ENCODE data around the gene GNAI2. TPM values are rescaled to one million over a fixed set of nuclear protein-coding genes. Genes with fewer than 3 reads are reported as not detected.

Gene GNAI2
- total RNA-seq, 1 experiment from 2014 or later: 214 TPM

DNA sequence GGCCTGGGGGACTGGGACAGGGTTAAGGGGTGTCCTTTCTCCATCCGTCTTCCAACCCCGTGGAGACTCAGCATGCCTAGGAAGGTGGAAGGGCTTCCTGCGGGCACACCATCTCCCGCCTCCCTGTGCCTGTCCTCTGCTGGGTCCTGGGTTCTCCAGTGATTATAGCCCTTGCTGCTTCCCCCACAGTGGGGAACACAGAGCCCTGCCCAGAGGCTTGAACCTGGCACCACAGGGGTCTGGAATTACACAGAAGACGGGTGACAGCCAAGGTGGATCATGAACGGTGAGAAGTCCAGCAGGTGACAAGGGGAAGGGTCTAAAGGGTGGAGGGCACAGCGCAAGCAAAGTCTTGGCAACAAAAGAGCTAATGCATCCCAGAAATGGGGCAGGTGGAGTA is 26.8 kb downstream of the GNAI2 start:
- Histone ChIP-seq H3K36me3 (peaks cover 25% of the 10 kb centered on the region), H3K4me1 (replicated peaks) (peaks cover 50% of the 10 kb centered on the region), H3K9me3 (replicated peaks) (no peaks in the 10 kb centered on the region), H3K27ac (no peak overlapping the region), H3K27me3 (replicated peaks) (no peaks in the 10 kb centered on the region), H3K4me3 (no peak overlapping the region)
- no peak for DNase-seq (ENCODE audit: low read depth in 1 of 2, low spot score in 2 of 2)

DNA sequence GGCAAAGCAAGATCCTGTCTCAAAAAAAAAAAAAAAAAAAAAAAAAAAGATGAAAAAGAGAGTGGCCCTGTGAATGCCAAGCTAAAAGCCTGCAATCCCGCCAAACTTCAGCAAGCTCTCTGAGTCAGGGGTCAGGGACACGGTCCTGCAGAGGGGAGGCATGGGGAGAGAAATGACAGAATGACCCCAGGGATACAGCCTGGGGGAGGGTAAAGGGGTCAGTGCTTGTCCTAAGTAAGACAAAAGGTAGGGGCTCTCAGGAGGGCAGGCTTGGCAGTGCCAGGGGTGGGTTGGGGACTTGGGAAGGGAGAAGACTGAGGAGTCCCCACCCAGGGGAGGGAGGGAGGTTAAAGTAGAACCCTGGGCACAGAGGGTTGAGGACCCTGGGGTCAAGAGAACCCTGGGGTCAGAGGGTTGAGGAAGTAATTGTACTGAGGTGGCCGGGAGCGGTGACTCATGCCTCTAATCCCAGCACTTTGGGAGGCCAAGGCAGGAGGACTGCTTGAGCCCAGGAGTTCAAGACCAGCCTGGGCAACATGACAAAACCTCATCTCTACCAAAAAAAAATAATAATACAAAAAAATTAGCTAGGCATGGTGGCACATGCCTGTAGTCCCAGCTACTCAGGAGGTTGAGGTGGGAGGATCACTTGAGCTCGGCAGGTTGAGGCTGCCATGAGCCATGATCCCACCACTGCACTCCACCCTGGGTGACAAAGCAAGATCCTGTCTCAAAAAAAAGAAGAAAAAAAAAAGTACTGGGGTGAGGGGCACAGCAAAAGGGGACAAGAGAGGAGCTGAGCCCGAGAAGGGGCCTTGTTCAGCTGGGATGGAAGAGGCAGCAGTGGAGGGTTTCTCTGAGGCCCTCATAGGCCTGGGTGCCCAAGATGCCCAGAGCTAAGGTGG is 27.7 kb downstream of the GNAI2 start:
- no peaks in the 10 kb centered on the region for H3K27me3 ChIP-seq (replicated peaks)
- H3K36me3 ChIP-seq: peaks cover 17% of the 10 kb centered on the region
- no peak for DNase-seq (ENCODE audit: low read depth in 1 of 2, low spot score in 2 of 2)
- H3K9me3 ChIP-seq (replicated peaks): no peaks in the 10 kb centered on the region
- peaks cover 58% of the 10 kb centered on the region for H3K4me1 ChIP-seq (replicated peaks)
- no peak overlapping the region for H3K4me3 ChIP-seq
- H3K27ac ChIP-seq: peak overlapping the region; percentile 30

DNA sequence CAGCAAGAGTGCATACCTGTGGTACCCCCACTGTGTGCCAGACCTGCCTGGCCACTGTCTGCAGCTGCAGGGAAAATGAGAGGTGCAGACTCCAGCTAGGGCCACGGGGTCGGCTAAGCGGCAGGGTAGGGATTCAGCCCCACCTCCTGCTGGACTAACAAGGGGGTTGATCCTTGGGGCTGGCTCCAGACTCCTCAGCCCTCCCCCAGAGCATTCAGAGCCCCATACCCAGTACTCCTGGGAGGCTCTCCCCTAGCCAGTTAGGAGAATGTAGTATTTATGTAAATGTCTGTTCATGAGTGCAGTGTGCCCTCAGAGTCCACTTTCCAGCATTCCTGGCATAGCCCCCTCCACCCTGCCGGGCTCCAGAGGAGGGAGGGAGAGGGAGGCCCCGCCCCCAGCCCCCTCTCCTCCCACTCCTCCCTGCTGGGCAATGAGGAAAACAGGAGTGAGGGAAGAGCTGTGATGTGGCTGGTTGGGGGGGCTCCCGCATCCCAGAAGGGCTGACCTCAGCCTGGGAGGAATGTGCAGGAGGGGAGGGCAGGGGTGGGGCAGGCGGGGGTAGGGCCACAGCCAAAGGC is 28.5 kb downstream of the GNAI2 start:
- Histone ChIP-seq H3K4me3 (no peak overlapping the region), H3K27ac (peak overlapping the region; percentile 72), H3K9me3 (replicated peaks) (no peaks in the 10 kb centered on the region), H3K4me1 (replicated peaks) (peaks cover 65% of the 10 kb centered on the region), H3K27me3 (replicated peaks) (no peaks in the 10 kb centered on the region), H3K36me3 (peaks cover 11% of the 10 kb centered on the region)
- peak; percentile 91 to 92 for DNase-seq (ENCODE audit: low read depth in 1 of 2, low spot score in 2 of 2)

DNA sequence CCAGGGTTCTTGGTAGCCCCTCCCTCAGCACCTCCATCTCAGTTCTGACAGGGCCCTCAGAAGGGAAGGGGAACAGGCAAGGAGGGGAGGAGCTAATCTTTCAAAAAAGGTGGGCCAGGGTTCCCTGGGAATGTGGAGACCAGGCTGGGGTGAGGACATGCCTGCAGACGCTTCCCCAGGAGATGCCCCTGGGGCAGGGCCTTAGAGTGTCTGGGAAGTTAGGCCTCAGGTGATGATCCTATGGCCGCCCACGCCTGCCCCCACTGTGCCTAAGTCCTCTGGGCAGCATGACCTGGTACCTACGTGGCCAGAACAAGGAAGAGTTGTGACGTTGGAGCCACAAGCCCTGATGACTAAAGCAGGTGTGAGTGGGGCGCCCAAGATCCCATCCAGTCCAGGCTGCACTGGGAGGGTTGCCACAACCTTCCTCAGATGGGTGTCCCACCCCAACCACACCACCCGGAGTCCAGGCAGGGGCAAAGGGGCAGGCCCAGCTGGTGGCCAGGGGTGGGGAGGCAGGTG is 29.0 kb downstream of the GNAI2 start:
- peaks cover 7% of the 10 kb centered on the region; the same call in 1 of the 2 replicates for H3K36me3 ChIP-seq
- H3K27ac ChIP-seq: peak overlapping the region; percentile 72
- H3K4me3 ChIP-seq: no peak overlapping the region
- H3K9me3 ChIP-seq (replicated peaks): no peaks in the 10 kb centered on the region
- DNase-seq (ENCODE audit: low read depth in 1 of 2, low spot score in 2 of 2): no peak
- H3K4me1 ChIP-seq (replicated peaks): peaks cover 66% of the 10 kb centered on the region
- no peaks in the 10 kb centered on the region for H3K27me3 ChIP-seq (replicated peaks)

DNA sequence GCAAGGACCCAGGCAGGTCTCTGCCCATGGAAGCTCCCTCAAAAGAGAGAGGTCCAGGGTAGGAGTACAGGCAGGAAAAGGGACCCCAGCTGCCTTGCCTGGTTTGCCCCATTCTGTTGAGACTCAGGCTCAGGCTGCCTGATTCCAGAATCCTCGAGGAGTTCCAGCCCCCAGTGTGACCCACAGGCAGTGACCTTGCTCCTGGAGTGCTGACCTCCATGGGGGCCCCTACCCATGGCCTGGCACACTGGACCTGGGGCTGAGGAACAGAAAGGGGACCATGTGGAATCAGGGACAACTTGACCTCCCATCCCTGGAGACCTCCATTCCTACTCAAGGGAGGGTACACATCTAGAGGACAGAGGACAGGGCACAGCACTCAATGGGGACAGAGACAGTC is 29.6 kb downstream of the GNAI2 start:
- H3K27me3 ChIP-seq (replicated peaks): no peaks in the 10 kb centered on the region
- no peaks in the 10 kb centered on the region for H3K9me3 ChIP-seq (replicated peaks)
- H3K4me3 ChIP-seq: no peak overlapping the region
- DNase-seq (ENCODE audit: low read depth in 1 of 2, low spot score in 2 of 2): no peak
- H3K36me3 ChIP-seq: peaks cover 7% of the 10 kb centered on the region; the same call in 1 of the 2 replicates
- peaks cover 65% of the 10 kb centered on the region for H3K4me1 ChIP-seq (replicated peaks)
- peak overlapping the region; percentile 72 for H3K27ac ChIP-seq

DNA sequence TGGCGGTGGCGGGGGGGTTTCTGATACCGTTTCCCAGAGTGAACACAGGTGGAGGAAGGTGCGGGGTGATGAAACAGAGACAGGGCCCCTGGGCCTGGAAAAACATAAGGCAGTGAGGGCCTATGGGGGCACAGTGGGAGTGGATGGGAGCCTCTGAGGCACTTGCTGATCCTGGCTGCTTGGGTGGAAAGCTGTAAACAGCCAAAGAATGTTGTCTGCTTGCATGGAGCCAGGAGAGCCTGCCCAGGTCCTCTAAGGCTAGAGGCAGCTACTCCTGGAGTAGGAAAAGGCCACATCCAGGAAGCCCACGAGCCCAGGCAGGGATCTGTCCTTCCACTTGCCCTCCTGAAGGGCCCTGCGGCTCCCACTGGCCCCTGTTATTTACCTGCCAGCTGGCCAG is 30.0 kb downstream of the GNAI2 start:
- Histone ChIP-seq H3K4me3 (no peak overlapping the region), H3K36me3 (peaks cover 3% of the 10 kb centered on the region; the same call in 1 of the 2 replicates), H3K27me3 (replicated peaks) (no peaks in the 10 kb centered on the region), H3K27ac (no peak overlapping the region), H3K9me3 (replicated peaks) (no peaks in the 10 kb centered on the region), H3K4me1 (replicated peaks) (peaks cover 61% of the 10 kb centered on the region)
- no peak for DNase-seq (ENCODE audit: low read depth in 1 of 2, low spot score in 2 of 2)

DNA sequence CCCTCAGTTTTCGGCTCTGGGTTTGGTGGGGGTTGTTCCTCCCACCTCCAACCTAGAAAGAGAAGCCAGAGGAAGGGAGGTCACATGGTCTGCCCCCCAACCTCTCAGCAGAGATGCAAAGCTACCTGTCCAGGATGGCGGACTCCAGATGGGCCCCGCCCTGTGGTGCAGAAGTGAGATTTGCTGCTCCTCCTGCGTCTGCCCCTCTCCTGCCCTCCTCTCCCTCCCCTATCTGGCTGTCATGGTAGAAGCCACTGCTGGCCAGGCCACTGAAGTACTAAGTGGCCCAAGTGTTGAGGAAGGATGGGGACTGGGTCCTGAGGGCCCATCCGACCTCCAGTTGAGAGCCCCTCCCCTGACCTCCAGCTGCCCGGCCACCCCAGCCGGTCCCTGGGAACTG is 30.8 kb downstream of the GNAI2 start:
- Histone ChIP-seq H3K27ac (no peak overlapping the region), H3K9me3 (replicated peaks) (no peaks in the 10 kb centered on the region), H3K27me3 (replicated peaks) (no peaks in the 10 kb centered on the region), H3K4me1 (replicated peaks) (peaks cover 56% of the 10 kb centered on the region), H3K36me3 (peaks cover under 1% of the 10 kb centered on the region; the same call in 1 of the 2 replicates), H3K4me3 (no peak overlapping the region; the same call in 1 of the 2 replicates)
- DNase-seq (ENCODE audit: low read depth in 1 of 2, low spot score in 2 of 2): no peak

DNA sequence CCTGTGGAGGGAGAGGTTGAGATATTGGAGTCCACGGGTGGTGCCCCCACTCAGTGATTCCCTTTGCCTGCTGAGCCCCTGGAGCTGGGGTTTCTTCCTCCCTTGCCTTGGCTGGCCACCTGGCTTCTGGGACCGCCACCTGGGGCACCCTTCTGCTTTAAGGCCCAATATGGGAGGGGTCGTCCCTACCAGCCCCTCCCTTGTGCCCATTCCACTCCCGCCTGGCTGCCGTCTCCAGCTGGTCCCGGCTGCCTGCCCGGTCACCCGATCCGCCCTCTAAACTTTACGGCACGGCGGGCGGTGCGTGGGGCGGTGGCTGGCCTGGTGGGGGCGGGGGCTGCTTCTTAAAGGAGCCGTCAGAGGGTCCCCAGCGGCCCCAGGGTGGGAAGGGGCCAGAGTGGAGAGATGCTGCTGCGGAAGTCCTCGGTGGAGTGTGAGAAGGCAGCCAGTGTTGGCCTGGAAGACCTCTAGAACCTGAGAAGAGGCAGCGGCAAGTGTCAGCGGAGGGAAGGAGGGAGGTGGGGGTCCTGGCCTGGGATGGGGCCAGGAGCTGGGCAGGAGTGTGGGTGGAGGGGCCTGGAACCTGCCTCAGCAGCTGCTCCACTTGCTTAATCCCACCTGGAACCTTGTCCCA is 31.4 kb downstream of the GNAI2 start:
- Histone ChIP-seq H3K36me3 (no peaks in the 10 kb centered on the region), H3K4me3 (peak overlapping the region; percentile 16; the same call in 1 of the 2 replicates), H3K27me3 (replicated peaks) (no peaks in the 10 kb centered on the region), H3K27ac (no peak overlapping the region), H3K4me1 (replicated peaks) (peaks cover 56% of the 10 kb centered on the region), H3K9me3 (replicated peaks) (no peaks in the 10 kb centered on the region)
- DNase-seq (ENCODE audit: low read depth in 1 of 2, low spot score in 2 of 2): no peak

DNA sequence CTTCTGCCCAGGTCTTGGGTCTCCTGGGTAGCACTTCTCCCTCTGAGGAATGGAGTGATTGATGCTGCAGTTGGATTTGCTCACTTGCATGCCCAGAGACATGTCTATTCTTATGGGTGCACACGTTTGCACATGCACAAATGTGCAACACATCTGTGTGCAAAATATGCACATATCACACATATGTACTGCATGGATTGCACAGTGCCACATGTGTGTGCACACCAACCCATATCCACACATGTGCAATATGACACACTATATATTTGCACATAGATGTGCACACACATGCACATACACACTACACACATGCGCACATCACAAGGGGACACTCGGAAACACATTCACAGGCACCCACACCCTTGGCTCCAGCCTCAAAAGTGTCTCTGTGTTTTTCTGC is 32.3 kb downstream of the GNAI2 start:
- Histone ChIP-seq H3K27ac (no peak overlapping the region), H3K36me3 (no peaks in the 10 kb centered on the region), H3K27me3 (replicated peaks) (no peaks in the 10 kb centered on the region), H3K4me3 (no peak overlapping the region), H3K4me1 (replicated peaks) (peaks cover 60% of the 10 kb centered on the region), H3K9me3 (replicated peaks) (no peaks in the 10 kb centered on the region)
- DNase-seq (ENCODE audit: low read depth in 1 of 2, low spot score in 2 of 2): no peak

DNA sequence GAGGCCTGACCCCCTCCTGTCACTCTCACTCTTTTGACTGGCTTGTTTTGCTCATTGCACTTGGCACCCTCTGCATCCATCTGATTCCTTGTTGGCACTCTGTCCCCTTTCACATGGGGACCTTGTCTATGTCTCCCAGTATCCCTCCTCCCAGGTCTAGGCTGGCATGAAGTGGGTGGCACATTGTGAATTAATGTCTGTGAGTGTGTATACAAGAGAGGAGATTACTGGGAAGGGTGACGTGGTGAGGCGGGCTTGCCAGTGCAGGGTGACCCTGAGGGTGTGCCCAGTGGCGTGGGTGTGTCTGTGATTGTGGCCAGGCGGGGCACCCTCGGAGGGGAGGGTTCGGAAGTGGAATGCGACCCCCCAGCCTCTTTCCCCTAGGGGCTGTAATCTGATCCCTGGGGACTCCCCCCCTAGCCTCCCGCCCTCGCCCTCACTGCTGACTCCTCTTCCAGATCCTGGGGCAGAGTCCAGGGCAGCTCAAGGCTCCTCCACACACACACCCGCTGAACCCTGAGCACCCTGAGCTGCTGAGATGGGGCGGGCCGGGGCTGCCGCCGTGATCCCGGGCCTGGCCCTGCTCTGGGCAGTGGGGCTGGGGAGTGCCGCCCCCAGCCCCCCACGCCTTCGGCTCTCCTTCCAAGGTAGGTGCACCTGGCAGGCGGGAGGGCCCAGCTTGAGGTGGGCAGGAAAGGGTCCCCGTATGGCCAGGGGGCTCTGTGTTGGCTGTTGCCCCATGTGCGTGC is 32.9 kb downstream of the GNAI2 start, which contains the start of gene SEMA3B:
Gene SEMA3B (plus strand): TSS at position 445 of the 749 bp plus-strand sequence. CDS start 94 bp downstream, at position 539.
- peak; percentile 52 to 74 for DNase-seq (ENCODE audit: low read depth in 1 of 2, low spot score in 2 of 2)
- Histone ChIP-seq H3K4me1 (replicated peaks) (peaks cover 58% of the 10 kb centered on the region), H3K4me3 (no peak within 1 kb of the TSS), H3K36me3 (no peaks in the 10 kb centered on the region), H3K9me3 (replicated peaks) (no peaks in the 10 kb centered on the region), H3K27me3 (replicated peaks) (no peaks in the 10 kb centered on the region), H3K27ac (no peak within 1 kb of the TSS)

DNA sequence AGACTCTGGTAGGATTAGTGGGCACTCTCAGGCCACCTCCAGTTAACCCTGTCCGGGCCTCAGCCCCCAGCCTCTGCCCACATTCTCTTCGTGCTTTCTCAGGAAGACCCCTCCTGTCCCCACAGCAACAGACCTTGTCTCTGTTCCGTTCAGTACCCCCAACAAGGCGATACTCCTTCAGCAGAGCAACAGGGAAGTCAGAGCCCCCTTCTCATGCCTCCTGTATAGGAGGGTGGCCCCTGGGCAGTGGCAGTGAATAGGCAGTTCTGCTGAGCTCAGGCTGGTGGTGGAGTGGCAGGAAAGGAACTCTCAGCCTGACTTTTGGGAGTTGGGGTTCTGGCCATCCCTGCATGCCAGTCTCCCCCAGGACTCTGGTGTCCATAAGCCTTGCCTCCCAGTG is 33.5 kb downstream of the GNAI2 start:
- Histone ChIP-seq H3K36me3 (no peaks in the 10 kb centered on the region), H3K4me3 (no peak overlapping the region), H3K4me1 (replicated peaks) (peaks cover 53% of the 10 kb centered on the region), H3K27ac (no peak overlapping the region), H3K27me3 (replicated peaks) (no peaks in the 10 kb centered on the region), H3K9me3 (replicated peaks) (no peaks in the 10 kb centered on the region)
- DNase-seq (ENCODE audit: low read depth in 1 of 2, low spot score in 2 of 2): no peak

DNA sequence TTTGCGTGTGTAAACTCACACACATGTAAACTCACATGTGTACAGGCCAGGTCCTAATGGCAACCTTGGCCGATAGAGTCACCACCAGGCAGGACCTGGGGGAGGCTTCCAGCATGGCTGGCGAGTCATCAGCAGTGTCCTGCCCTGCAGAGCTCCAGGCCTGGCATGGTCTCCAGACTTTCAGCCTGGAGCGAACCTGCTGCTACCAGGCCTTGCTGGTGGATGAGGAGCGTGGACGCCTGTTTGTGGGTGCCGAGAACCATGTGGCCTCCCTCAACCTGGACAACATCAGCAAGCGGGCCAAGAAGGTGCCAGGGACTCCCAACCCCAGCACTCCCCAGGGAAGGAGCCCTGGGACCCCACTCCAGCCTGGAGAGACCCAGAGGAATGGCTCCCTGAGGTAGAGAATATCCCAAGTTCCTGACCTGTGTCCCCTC is 34.0 kb downstream of the GNAI2 start:
- no peak for DNase-seq (ENCODE audit: low read depth in 1 of 2, low spot score in 2 of 2)
- peaks cover 47% of the 10 kb centered on the region for H3K4me1 ChIP-seq (replicated peaks)
- H3K36me3 ChIP-seq: no peaks in the 10 kb centered on the region
- no peaks in the 10 kb centered on the region for H3K9me3 ChIP-seq (replicated peaks)
- H3K4me3 ChIP-seq: no peak overlapping the region
- no peaks in the 10 kb centered on the region for H3K27me3 ChIP-seq (replicated peaks)
- H3K27ac ChIP-seq: no peak overlapping the region

Measured in SJSA1 (cell line).